ENCODE results near the gene ADGRD2. TPM values are rescaled to one million over a fixed set of nuclear protein-coding genes. Genes with fewer than 3 reads are reported as not detected.

The ADGRD2 gene
- total RNA-seq, 1 experiment from 2014 or later = not detected

- ChIA-PET CTCF (interaction anchor here (0.8 to 1.8 kb wide), 2 partner anchors 12 to 107 kb away, joined by 3 to 4 read pairs; no protein-coding TSS in a partner anchor), RAD21 (ENCODE audit: low non-redundant PET in 1 of 2, low total read pairs in 2 of 2, uncharacterized antibody in 2 of 2, unreplicated experiment in 2 of 2) (no interaction called here), POLR2A (no interaction called here)
- ATAC-seq (no peak), DNase-seq (ENCODE audit: low read depth, low spot score) (no peak)
- Histone ChIP-seq H4K20me1 (ENCODE audit: insufficient read depth) (no peaks in the 10 kb centered on the region), H3K4me2 (ENCODE audit: low read length) (no peak overlapping the region), H3K9ac (ENCODE audit: low read length) (no peak overlapping the region), H3K4me1 (ENCODE audit: control insufficient read depth in 1 of 2, insufficient read depth in 2 of 2, low read length in 2 of 2) (no peaks in the 10 kb centered on the region), H3K36me3 (ENCODE audit: control insufficient read depth in 1 of 2, insufficient read depth in 2 of 2, low read length in 2 of 2) (no peaks in the 10 kb centered on the region), H2AFZ (ENCODE audit: low read depth, low read length, poor library complexity, severe bottlenecking) (no peak overlapping the region), H3K9me2 (ENCODE audit: insufficient read depth) (no peaks in the 10 kb centered on the region), H3K4me3 (replicated peaks in 1 of 2; ENCODE audit: low read depth in 1 of 2, low read length in 2 of 2) (no peak overlapping the region), H3K79me2 (ENCODE audit: insufficient read depth, low read length) (no peaks in the 10 kb centered on the region), H3K27me3 (ENCODE audit: insufficient read depth, low read length) (no peaks in the 10 kb centered on the region), H3K27ac (ENCODE audit: low read depth, low read length) (no peak overlapping the region), H3K9me3 (ENCODE audit: control insufficient read depth in 1 of 2, insufficient read depth in 1 of 2, low read depth in 1 of 2, low read length in 2 of 2) (no peaks in the 10 kb centered on the region)
- intact Hi-C loops (cut with micrococcal nuclease) = no loop called here
- no peak for TF ChIP-seq POLR2A (IDR thresholded peaks at IDR 0.05; ENCODE audit: borderline replicate concordance, extremely low read depth, insufficient read depth, insufficient read length)
- TF ChIP-seq ZNF274 (IDR thresholded peaks at IDR 0.05; ENCODE audit: low read depth, low read length) = no peak
- no peak for TF ChIP-seq SIN3A (IDR thresholded peaks at IDR 0.05; ENCODE audit: low read depth)
- TF ChIP-seq, protein P1, sequence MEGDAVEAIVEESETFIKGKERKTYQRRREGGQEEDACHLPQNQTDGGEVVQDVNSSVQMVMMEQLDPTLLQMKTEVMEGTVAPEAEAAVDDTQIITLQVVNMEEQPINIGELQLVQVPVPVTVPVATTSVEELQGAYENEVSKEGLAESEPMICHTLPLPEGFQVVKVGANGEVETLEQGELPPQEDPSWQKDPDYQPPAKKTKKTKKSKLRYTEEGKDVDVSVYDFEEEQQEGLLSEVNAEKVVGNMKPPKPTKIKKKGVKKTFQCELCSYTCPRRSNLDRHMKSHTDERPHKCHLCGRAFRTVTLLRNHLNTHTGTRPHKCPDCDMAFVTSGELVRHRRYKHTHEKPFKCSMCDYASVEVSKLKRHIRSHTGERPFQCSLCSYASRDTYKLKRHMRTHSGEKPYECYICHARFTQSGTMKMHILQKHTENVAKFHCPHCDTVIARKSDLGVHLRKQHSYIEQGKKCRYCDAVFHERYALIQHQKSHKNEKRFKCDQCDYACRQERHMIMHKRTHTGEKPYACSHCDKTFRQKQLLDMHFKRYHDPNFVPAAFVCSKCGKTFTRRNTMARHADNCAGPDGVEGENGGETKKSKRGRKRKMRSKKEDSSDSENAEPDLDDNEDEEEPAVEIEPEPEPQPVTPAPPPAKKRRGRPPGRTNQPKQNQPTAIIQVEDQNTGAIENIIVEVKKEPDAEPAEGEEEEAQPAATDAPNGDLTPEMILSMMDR (IDR thresholded peaks at IDR 0.05 in 2 of 3, conservative IDR thresholded peaks at IDR 0.05 in 1 of 3; ENCODE audit: borderline replicate concordance in 1 of 3, insufficient read depth in 1 of 3, low read depth in 2 of 3, low read length in 2 of 3) = no peak
- no TSS peak for BruUV-seq (replicated peaks)
Observed at GRCh38 chr9:124429530-124429867, 20.8 kb upstream of the ADGRD2 start.

GRCh38 chr9:124436320-124436719 is 13.9 kb upstream of the ADGRD2 start:
- Histone ChIP-seq H3K4me3 (replicated peaks in 1 of 2; ENCODE audit: low read depth in 1 of 2, low read length in 2 of 2) (no peak overlapping the region), H3K27me3 (ENCODE audit: insufficient read depth, low read length) (no peaks in the 10 kb centered on the region), H3K4me1 (ENCODE audit: control insufficient read depth in 1 of 2, insufficient read depth in 2 of 2, low read length in 2 of 2) (peaks cover 0 to 3% of the 10 kb centered on the region in 2 experiments; a peak in 1 of 4 replicates), H4K20me1 (ENCODE audit: insufficient read depth) (no peaks in the 10 kb centered on the region), H3K36me3 (ENCODE audit: control insufficient read depth in 1 of 2, insufficient read depth in 2 of 2, low read length in 2 of 2) (no peaks in the 10 kb centered on the region), H3K9me3 (ENCODE audit: control insufficient read depth in 1 of 2, insufficient read depth in 1 of 2, low read depth in 1 of 2, low read length in 2 of 2) (no peaks in the 10 kb centered on the region), H3K9ac (ENCODE audit: low read length) (no peak overlapping the region), H3K79me2 (ENCODE audit: insufficient read depth, low read length) (no peaks in the 10 kb centered on the region), H3K27ac (ENCODE audit: low read depth, low read length) (no peak overlapping the region), H3K9me2 (ENCODE audit: insufficient read depth) (no peaks in the 10 kb centered on the region), H2AFZ (ENCODE audit: low read depth, low read length, poor library complexity, severe bottlenecking) (no peak overlapping the region), H3K4me2 (ENCODE audit: low read length) (no peak overlapping the region)
- TF ChIP-seq POLR2A (IDR thresholded peaks at IDR 0.05; ENCODE audit: borderline replicate concordance, extremely low read depth, insufficient read depth, insufficient read length) (no peak), ZBTB33 (IDR thresholded peaks at IDR 0.05; ENCODE audit: extremely low read depth, insufficient replicate concordance, low read length) (no peak), SP1 (IDR thresholded peaks at IDR 0.05; ENCODE audit: low read depth) (no peak), EZH2phosphoT487 (IDR thresholded peaks at IDR 0.05; ENCODE audit: borderline replicate concordance) (no peak), ZFX (IDR thresholded peaks at IDR 0.05) (no peak), CBX3 (IDR thresholded peaks at IDR 0.05; ENCODE audit: low read depth) (no peak), POLR2AphosphoS5 (IDR thresholded peaks at IDR 0.05; ENCODE audit: low read depth, low read length) (no peak), YY1 (IDR thresholded peaks at IDR 0.05; ENCODE audit: extremely low read depth, insufficient replicate concordance, low read depth, low read length) (no peak), EZH2 (IDR thresholded peaks at IDR 0.05) (no peak)
- no TSS peak for BruUV-seq (replicated peaks)
- RAD21 ChIA-PET (ENCODE audit: low non-redundant PET in 1 of 2, low total read pairs in 2 of 2, uncharacterized antibody in 2 of 2, unreplicated experiment in 2 of 2) = no interaction called here
- intact Hi-C loops (cut with micrococcal nuclease) = no loop called here
- ATAC-seq = no peak
- DNase-seq (ENCODE audit: low read depth, low spot score) = no peak
- POLR2A ChIA-PET = no interaction called here
- CTCF ChIA-PET = no interaction called here

Measured in HCT116 (cell line).